ENCODE measurements around the gene S100A13.
"Not testable (repeated sequence)": the region's sequence is repeated elsewhere in the genome, so short reads cannot be mapped to it uniquely, and the experiment has no call there.

S100A13 gene

DNA sequence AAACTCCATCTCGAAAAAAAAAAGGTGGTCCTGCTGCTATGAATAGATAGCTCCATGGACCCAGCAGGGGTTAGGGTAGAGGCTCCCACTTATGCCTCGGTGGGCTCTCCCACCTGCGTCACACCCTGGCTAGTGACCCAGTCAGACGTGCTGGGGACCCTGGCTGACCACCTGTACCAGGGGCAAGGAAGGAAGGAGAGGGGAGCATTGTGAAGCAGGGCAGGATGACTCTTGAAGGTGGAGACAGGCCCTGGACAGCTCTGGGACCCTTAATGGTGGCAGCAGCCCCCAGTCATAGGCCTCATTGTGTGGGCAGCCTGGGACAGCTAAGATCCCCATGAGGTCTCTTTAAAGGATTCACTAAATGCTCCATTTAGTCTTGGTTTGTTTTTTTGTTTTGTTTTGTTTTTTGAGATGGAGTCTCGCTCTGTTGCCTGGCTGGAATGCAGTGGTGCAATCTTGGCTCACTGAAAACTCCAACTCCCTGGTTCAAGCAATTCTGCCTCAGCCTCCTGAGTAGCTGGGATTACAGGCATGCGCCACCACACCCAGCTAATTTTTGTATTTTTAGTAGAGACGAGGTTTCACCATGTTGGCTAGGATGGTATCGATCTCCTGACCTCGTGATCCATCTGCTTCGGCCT lies 20.8 kb upstream of the S100A13 start:
- DNase-seq (ENCODE audit: low read depth in 2 of 2) = no peak

DNA sequence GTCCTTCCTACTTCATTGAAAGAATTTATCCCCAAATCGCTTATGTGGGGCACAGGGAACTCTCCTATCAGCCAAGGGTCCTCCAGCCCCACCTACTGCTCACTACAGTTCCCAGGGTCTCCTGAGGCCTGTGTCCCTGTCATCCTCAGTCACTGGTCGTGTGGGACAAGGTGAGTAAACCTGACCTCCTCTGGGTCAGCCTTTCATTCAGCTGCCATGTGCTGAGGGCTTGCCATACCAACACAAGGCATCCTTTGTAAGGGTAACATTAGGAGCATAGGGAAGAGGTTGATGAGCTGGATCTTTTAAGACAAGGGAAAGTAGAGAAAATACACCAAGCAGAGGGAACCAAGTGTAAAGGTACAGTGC lies 20.0 kb upstream of the S100A13 start:
- no peak for DNase-seq (ENCODE audit: low read depth in 2 of 2)

DNA sequence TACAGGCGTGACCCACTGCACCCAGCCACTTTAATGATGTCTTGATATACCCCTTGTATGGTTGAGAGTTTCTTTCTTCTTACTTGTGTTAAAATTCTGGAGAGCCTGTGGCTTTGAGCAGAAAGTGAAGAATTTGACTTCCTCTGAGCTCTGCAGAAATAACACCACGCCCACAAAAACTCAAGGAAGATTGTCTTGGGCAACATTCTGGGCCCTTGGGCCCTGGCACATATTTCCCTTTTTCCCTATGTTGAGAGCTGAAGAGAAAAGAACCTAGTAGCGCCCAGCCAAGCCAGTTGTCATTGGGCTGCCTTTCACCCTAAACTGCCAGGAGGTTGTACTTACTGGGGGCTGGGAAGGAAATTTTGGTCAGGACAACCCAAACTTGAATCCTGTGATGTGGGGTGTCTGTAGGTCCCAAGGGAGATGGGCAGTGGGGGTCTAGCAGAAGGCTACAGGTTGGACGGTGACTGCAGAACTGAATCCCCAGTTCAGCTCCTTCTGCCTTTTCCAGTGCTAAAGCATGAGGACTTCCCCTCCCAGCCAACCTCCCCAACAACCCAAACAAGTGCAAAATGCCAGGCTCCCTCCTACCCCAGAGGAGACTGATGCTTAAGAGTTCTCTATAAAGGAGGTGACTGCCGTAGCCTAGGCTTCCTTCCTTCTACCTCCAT lies 19.5 kb upstream of the S100A13 start:
- no peak for DNase-seq (ENCODE audit: low read depth in 2 of 2)

DNA sequence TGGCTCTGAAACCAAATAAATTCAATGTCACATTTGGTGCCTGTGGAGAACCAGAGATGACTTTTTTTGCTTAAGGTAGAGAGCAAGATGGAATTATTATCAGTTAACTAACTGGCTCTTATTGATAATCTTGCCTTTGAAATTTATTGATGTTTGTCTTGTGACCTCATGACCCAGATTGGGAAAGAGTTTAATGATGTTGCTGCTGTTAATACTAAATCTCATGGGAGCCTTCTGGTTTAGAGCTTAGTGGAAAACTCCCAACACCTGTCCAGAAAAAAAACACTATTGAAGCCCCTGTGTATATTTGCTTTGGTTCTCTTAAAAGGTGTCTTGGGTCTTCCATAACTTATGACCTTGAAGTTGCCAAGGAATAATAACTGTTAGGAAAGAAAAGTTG lies 16.5 kb upstream of the S100A13 start:
- no peak for DNase-seq (ENCODE audit: low read depth in 2 of 2)

DNA sequence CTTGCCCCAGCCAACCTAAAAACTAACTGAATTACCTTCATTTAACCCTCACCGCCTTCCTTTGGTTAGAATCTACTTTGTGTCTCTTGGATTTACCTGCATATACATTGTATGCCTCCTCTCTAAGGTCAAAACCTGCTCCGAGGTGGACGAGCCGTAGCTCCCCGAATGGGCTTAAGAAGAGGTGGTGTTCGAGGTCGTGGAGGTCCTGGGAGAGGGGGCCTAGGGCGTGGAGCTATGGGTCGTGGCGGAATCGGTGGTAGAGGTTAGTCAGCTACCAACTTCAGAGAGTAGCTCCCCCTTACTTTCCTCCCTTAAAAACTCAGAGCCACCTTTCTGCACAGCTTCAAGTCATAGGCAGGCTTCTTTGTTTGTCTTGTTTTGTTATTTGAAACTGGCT lies 15.8 kb upstream of the S100A13 start:
- DNase-seq (ENCODE audit: low read depth in 2 of 2) = no peak

DNA sequence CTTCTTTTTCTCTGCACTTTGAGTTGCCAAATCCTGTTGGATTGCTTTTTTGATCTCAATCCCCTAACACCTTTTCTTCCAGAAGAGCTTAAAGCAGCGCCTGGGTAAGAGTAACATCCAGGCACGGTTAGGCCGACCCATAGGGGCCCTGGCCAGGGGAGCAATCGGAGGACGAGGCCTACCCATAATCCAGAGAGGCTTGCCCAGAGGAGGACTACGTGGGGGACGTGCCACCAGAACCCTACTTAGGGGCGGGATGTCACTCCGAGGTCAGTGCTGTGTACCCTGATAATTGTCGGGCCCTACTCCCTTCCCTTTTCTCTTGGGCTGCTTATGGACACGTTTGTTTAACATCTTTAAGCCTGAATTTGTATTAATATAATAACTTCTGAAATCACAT lies 14.9 kb upstream of the S100A13 start:
- DNase-seq (ENCODE audit: low read depth in 2 of 2) = no peak

DNA sequence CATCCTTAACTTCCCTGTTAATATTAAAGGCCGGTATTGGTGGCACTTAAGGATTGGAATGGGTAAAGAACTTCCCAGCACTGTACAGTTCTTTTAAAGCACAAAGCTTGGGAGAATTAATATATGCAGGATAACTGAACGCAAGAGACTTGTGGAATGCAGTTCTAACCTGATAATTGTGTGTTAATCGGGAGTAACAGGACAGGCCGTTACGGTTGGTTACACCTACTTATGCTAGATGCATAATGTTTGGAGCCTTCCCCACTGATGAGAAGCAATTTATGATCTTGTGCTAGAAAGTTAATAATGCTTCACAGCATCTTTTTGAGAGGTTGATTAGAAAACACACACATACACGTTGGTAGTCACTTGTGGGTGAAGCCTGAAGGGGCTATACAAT lies 13.6 kb upstream of the S100A13 start:
- no peak for DNase-seq (ENCODE audit: low read depth in 2 of 2)

DNA sequence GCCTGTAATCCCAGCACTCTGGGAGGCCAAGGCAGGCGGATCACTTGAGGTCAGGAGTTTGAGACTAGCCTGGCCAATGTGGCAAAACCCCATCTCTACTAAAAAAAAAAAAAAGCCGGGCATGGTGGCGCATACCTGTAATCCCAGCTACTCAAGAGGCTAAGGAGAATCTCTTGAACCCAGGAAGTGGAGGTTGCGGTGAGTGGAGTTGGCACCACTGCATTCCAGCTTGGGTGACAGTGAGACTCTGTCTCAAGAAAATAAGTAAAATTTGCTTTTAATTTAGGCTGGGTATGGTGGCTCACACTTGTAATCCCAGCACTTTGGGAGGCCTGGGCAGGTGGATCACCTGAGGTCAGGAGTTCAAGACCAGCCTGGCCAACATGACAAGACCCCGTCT lies 12.9 kb upstream of the S100A13 start:
- DNase-seq (ENCODE audit: low read depth in 2 of 2) = not testable (repeated sequence)

DNA sequence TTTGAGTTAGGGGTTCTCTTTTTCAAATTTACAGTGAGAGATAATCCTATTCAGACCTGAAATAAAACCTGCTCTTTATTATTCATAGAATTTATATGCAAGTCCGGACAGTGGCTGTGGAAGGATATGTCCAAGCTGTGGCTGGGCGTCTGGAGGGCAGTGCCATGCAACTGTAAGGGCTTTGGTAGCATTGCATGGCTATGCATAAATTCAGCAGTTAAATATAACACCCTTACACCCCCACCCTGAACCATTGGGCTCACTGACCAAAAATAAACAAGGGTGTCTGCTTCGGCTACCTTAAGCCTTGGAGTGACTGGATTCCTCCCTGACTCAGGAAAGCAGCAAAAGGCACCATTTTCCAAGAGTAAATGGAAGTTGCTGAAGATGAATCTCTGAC lies 12.0 kb upstream of the S100A13 start:
- no peak for DNase-seq (ENCODE audit: low read depth in 2 of 2)

DNA sequence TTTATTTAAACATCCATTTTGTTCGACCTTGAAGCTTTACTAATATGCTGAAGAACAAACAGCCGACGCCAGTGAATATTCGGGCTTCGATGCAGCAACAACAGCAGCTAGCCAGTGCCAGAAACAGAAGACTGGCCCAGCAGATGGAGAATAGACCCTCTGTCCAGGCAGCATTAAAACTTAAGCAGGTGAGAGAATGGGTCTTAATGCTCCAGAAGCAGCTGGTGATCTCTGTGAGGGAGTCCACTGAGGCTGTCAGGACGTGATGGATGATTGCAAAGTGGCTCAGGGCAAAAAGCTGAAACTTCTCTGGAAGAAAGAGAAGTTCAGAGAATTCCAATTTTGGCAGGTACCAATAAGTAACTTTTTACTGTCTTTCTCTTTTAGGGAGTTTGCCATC lies 11.0 kb upstream of the S100A13 start:
- DNase-seq (ENCODE audit: low read depth in 2 of 2) = no peak

DNA sequence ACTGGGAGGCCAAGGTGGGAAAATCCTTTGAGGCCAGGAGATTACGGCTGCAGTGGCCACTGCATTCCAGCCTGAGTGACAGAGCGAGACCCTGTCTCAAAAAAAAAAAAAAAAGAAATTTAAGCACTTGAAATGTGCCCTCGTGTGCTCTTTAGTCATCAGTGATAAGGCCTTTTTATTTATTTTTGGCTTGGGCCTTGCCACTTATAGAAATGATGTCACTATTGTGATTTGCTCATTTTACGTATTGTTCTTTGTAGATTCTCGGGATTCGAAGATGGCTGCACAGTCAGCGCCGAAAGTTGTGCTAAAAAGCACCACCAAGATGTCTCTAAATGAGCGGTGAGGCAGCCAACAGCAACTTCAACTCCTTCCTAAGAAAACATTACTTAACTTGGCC lies 9.0 kb upstream of the S100A13 start:
- no peak for DNase-seq (ENCODE audit: low read depth in 2 of 2)

DNA sequence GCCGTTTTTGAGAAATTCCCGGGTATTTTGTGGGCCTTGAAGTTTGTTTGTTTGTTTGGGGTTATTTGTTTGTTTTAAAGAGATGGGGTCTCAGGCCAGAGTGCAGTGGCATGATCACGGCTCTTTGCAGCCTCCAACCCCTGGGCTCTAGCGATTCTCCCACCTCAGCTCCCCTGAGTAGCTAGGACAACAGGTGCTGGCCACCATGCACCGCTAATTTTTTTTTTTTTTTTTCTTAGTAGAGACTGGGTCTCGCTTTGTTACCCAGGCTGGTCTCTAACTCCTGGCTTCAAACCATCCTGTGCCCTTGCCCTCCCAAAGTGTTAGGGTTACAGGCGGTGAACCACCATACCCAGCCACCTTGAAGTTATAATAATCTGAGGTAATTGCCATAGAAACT lies 8.6 kb upstream of the S100A13 start:
- DNase-seq (ENCODE audit: low read depth in 2 of 2) = no peak

DNA sequence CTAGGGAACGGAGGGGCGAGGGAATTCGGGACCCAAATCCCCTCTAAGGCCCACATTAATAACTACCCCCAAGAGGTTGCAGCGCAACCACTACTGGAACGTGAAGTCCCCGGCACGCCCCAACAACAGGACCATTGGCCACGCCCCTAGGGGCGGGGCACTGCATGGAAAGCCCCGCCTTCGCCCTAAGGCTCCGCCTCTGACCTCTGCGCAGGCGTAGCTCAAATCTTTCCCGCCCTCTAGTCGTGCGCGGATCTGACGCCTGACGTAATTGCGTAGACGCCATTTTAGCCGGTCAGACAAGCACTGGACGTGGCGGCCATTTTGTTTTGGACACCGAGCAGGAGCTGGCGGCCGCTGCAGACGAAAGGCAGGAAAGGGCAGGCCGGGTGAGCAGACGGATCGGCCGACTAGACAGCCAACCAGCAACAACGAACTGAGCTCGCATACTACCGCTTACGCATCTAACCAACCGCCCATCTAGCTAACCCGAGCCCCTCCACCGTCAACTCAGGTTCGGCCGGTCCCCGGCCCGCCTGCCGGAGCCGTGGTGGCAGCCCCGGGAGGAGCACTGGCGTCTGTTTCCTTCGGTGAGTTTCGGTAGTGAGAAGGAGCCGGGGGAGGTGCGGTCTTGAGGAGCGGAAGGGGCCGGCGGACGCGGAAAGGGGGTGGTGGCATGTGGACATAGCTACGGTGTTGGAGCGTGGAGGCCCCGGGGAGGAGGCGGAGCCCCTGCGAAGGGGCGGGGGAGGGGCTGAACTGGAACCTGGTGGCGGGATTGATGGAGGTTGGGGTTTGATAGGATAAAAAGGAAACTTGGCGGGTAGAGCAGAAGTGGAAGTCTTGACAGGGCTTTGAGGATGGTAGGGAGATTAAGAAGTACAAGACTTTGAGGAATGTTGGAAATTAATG lies 6.7 kb upstream of the S100A13 start, which contains the start of gene CHTOP:
Gene CHTOP, plus strand, starts transcription at position 313 of the 912 bp plus-strand sequence. CDS start 2,523 bp downstream, outside the sequence.
- DNase-seq (ENCODE audit: low read depth in 2 of 2) = peak; percentile 93 to 97

DNA sequence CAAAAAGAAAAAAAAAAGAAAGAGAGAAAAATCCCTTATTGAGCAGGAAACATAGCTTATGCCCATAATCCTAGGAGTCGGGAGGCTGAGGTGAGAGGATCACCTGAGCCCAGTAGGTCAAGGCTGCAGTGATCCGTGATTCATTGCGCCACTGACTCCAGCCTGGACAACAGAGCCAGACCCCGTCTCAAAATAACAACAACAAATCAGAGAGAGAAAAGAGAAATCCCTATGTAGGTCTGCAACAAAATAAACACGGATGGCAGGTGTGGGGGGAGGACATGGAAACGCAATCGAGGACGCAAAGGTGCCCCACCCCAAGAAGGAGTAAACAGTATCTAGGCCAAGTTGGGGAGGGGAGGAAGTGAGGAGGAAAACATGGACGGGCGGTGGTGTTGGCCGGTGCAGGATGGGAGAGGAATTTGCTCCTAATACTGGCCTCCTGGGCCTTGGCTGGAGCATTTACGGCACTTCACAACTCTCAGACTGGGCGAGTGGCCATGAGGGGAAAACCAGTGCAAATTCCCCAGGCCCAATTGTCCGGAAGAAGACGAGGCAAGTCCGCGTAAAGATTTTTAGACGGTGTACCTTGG lies 6.0 kb upstream of the S100A13 start:
- DNase-seq (ENCODE audit: low read depth in 2 of 2) = no peak

DNA sequence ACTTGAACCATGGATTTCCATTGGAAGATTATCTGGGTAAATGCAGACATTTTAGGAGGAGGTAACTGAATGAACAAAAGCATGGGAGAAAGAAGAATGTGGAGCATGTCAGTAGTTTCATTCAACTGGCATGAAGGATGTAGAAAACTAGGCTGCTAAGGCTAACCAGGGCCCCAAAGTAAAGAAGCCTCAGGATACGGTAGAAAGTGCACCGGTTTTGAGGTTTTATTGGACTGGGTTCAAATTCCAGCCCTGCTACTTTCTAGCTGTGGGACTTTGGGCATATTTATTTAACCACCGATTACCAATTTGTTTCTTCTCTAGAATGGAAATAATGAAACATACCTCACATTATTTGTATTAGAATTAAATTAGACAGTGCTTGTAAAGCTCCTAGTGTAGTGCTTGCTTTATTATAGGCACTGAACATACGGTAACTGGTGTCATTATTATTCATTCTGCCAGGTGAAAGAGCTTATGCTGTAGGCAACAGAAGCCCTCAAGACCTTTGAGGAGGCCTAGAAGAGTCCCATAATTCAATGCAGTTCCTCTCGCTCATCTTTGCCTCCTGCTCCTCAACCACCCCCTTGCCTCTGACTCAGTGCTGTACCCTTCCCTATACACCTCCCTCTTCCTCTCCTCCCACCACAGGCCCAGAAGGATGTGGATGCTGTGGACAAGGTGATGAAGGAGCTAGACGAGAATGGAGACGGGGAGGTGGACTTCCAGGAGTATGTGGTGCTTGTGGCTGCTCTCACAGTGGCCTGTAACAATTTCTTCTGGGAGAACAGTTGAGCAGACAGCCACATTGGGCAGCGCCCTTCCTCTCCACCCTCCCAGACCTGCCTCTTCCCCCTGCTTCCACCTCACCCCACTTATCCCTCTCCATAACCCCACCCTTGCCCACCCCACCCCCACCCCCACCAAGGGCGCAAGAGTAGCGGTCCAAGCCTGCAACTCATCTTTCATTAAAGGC lies 4.0 kb upstream of the S100A13 start:
- DNase-seq (ENCODE audit: low read depth in 2 of 2) = no peak

DNA sequence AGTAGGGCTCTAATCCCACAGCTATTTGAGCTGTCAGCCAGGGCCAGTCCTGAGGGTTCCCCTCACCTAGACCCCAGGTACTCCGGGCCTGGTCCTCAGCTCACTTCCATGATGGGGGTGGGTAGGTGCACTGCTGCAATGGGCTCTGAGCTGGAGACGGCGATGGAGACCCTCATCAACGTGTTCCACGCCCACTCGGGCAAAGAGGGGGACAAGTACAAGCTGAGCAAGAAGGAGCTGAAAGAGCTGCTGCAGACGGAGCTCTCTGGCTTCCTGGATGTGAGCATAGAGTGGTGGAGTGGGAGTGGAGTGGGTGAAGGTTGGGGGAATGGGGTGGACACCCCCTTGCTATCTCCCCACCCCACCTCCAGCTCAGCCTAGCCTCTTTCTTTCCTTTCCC lies 3.1 kb upstream of the S100A13 start:
- DNase-seq (ENCODE audit: low read depth in 2 of 2) = no peak

DNA sequence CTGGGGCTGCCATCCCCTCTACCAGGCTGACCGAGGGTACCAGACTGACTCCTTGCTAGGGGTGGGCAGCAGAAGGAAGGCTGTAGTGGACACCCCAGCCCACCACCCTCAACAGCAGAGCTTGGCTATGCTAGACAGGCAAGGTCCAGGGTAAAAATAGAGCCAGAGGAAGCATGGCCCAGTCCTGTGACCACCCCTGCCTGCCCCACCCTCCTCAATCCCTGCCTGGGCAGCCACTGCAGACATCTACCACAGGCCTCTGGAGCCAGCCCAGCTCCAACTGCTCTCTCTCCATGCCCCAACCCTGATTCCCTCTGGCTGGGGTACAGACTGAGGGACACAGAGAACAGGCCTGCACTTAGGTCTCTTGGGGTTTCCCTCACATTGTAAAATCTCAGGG lies 2.7 kb upstream of the S100A13 start:
- DNase-seq (ENCODE audit: low read depth in 2 of 2) = no peak

DNA sequence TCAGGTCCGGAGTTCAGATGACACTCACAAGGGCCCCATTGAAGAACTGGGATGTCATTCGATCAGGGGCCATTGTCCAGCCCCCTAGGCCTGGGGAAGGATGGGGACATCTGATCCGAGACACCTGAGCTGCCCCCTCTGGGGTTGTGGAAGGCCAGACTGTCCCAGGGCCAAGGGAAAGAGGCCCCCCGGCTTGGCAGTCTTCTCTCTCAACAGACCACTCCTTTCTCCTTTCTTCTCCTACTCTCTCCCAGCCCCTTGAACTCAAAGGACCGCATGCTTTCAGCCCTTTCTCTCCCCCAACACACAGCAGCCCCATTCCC lies 2.0 kb upstream of the S100A13 start:
- no peak for DNase-seq (ENCODE audit: low read depth in 2 of 2)

DNA sequence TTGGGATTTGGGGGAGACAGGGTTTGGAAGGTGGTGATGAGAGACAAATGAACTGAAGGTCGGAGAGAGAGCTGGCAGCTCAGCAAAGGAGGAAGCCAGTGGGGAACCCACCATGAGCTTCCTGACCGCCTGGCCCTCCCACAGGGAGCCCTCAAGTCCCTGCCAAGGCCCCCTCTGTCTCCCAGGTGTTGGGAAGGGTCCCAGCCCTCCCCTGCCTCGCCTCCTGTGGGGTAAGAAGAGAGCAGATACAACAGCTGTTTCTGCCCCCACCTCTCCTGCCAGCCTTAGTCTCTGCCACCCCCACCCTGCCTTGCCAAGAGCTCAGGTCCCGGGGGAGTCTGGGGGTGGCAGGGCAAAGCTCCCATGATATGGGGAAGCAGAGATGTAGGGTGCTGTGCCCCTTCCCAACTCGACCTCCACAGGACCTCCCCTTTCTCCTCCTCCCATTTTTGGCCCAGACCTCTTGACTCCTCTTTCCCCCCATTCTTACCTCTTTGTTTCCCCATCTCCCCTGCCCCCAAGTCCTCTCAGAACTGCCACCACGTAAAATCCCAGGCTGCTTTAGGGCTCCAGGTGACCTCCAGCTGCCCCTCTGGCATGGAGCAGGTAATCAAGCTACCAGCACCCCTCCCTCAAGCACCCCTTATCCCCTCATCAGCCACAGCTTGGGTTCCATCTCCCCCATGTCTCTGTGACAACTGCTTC lies 1.5 kb upstream of the S100A13 start:
- no peak for DNase-seq (ENCODE audit: low read depth in 2 of 2)

DNA sequence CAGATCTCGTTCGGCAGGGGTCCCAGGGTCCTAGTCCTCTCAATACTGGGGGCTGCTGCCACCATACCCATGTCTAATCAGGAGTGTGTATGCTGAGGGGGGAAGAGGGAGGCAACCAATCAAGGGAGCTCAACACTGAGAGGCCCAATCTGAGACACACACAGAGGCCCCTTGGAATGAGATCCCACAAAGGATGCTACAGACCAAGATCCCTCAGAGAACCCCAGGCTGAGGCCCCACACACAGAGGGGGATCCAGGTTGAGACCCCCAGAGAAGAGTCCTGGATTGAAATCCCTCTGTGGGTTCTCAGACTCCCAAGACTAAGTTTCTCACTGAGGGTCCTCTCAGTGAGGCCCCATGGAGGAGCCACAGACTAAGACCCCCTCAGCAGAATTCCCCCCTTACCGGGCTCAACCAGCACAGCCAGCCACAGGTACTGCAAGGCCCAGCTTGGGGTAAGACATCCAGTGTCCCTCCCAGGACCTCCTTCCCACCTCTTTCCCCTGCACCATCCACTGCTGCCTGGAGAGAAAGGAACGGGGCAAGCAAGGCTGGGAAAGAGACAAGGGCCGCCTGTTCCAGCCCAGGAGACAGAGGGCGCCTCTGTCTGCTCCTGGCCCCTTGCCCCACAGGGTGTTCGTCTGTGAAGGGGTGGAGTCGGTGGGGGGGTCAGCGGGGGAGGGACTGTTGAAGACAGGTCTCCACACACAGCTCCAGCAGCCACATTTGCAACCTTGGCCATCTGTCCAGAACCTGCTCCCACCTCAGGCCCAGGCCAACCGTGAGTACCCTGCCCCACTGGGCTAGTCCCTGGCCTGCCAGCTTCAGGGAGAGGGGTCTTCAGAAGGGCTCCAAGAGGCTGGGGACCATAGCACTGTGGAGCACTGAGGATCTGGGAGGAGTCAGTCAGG lies 666 bp upstream of the S100A13 start, which contains the start of gene S100A1:
Gene S100A1, plus strand, starts transcription at position 720 of the 912 bp plus-strand sequence. CDS start 2,088 bp downstream, outside the sequence.
- no peak for DNase-seq (ENCODE audit: low read depth in 2 of 2)

Data from stimulated activated CD4-positive, alpha-beta T cell treated with anti-CD3 and anti-CD28 coated beads, Interleukin-4, amount 100 ng/mL, for 48 hours (primary cell).